Neuronal stem cell (in vitro differentiated cells): Measurements from ENCODE around the gene ZSWIM6.

ENCODE experiments used
- DNase-seq: peaks from one replicate; pipeline ENCODE4 v3.0.0-alpha.2; 2013; ENCODE audit warnings: low spot score
- H2AFZ ChIP-seq: one replicate; pipeline ENCODE4 v1.6.1; 2013; ENCODE audit warnings: mild to moderate bottlenecking, low read length, inconsistent platforms
- H2AK5ac ChIP-seq: 2 replicates; pipeline ENCODE4 v1.6.1; 2013; ENCODE audit warnings: low read depth, mild to moderate bottlenecking, inconsistent platforms, low read length, moderate library complexity, mixed read lengths
- H2BK120ac ChIP-seq: 2 replicates; pipeline ENCODE4 v1.6.1; 2013; ENCODE audit warnings: low read depth, mild to moderate bottlenecking, inconsistent platforms, low read length, moderate library complexity, mixed read lengths
- H2BK12ac ChIP-seq: one replicate; pipeline ENCODE4 v1.6.1; 2013; ENCODE audit warnings: low read length, inconsistent platforms
- H2BK15ac ChIP-seq: 2 replicates; pipeline ENCODE4 v1.6.1; 2013; ENCODE audit warnings: mild to moderate bottlenecking, low read length, inconsistent platforms, mixed read lengths
- H2BK5ac ChIP-seq: one replicate; pipeline ENCODE4 v1.6.1; 2013; ENCODE audit warnings: inconsistent platforms, mild to moderate bottlenecking, low read length, moderate library complexity
- H3K14ac ChIP-seq: one replicate; pipeline ENCODE4 v1.6.1; 2013; ENCODE audit warnings: low read length, inconsistent platforms
- H3K18ac ChIP-seq: 2 replicates; pipeline ENCODE4 v1.6.1; 2013; ENCODE audit warnings: low read length, inconsistent platforms
- H3K23ac ChIP-seq: 2 replicates; pipeline ENCODE4 v1.6.1; 2013; ENCODE audit warnings: low read depth, mild to moderate bottlenecking, mixed read lengths, low read length, inconsistent platforms; ENCODE audit not compliant: poor library complexity
- H3K27ac ChIP-seq: replicated peaks from 3 replicates; pipeline ENCODE4 v1.5.1; 2013; ENCODE audit warnings: low read length, inconsistent platforms
- H3K27me3 ChIP-seq, 3 experiments: 2 replicates each; pipeline ENCODE4 v1.6.1; 2013; ENCODE audit warnings: low read length in 3 of 3, mild to moderate bottlenecking in 2 of 3, inconsistent platforms in 1 of 3, low read depth in 1 of 3, mixed read lengths in 1 of 3, moderate library complexity in 1 of 3; ENCODE audit not compliant: control insufficient read depth in 3 of 3, insufficient read depth in 3 of 3
- H3K36me3 ChIP-seq, 2 donors: replicated peaks in 1 of 2; 2 replicates each; pipeline ENCODE4 v1.6.1; 2013; ENCODE audit warnings: low read length in 2 of 2; ENCODE audit not compliant: control insufficient read depth in 2 of 2, insufficient read depth in 2 of 2
- H3K4ac ChIP-seq: 2 replicates; pipeline ENCODE4 v1.6.1; 2013; ENCODE audit warnings: inconsistent platforms, mild to moderate bottlenecking, low read length, moderate library complexity
- H3K4me1 ChIP-seq, 2 donors: 1 replicate in 1 of 2; 2 replicates in 1 of 2; pipeline ENCODE4 v1.6.1; 2013; ENCODE audit warnings: low read length in 2 of 2, low read depth in 1 of 2; ENCODE audit not compliant: control insufficient read depth in 2 of 2, insufficient read depth in 1 of 2
- H3K4me2 ChIP-seq: one replicate; pipeline ENCODE4 v1.6.1; 2013; ENCODE audit warnings: mild to moderate bottlenecking, low read length, inconsistent platforms; ENCODE audit not compliant: insufficient read depth, poor library complexity, severe bottlenecking
- H3K4me3 ChIP-seq, 2 donors: 2 replicates each; pipeline ENCODE4 v1.5.1; 2013; ENCODE audit warnings: low read length in 2 of 2, mild to moderate bottlenecking in 2 of 2, inconsistent platforms in 1 of 2, moderate library complexity in 1 of 2
- H3K79me1 ChIP-seq: one replicate; pipeline ENCODE4 v1.6.1; 2013; ENCODE audit warnings: low read depth, mild to moderate bottlenecking, inconsistent platforms, low read length, moderate library complexity
- H3K9ac ChIP-seq: one replicate; pipeline ENCODE4 v1.6.1; 2013; ENCODE audit warnings: mild to moderate bottlenecking, low read depth, low read length, inconsistent platforms; ENCODE audit not compliant: poor library complexity
- H3K9me3 ChIP-seq, 2 donors: replicated peaks in 1 of 2; 2 replicates each; pipeline versions ENCODE3 to v1.6.1; 2013; ENCODE audit warnings: low read length in 2 of 2, mild to moderate bottlenecking in 2 of 2, inconsistent platforms in 1 of 2, low read depth in 1 of 2, mixed read lengths in 1 of 2, moderate library complexity in 1 of 2; ENCODE audit not compliant: control insufficient read depth in 2 of 2, insufficient read depth in 1 of 2
- H4K8ac ChIP-seq: one replicate; pipeline ENCODE4 v1.6.1; 2013; ENCODE audit warnings: low read depth, mild to moderate bottlenecking, inconsistent platforms, low read length, moderate library complexity
- H4K91ac ChIP-seq: one replicate; pipeline ENCODE4 v1.6.1; 2013; ENCODE audit warnings: low read length, low read depth, mild to moderate bottlenecking, inconsistent platforms; ENCODE audit not compliant: poor library complexity
- WGBS, 2 donors: extraction: QIAGEN DNeasy Blood & Tissue Kit; methylation state at CpG; one replicate each; pipeline ENCODE4 v1.1.7; 2013; ENCODE audit warnings: missing lambda C conversion rate in 2 of 2, mixed read lengths in 1 of 2; ENCODE audit not compliant: insufficient read length in 2 of 2, insufficient replicate concordance in 1 of 2; ENCODE audit errors: extremely low coverage in 2 of 2; 5-methylcytosine and 5-hydroxymethylcytosine counted together

ZSWIM6 gene

GRCh38 chr5:61464512-61464911, 132.5 kb downstream of the ZSWIM6 start:
- Histone ChIP-seq H2BK15ac (no peak overlapping the region), H2AFZ (no peak overlapping the region), H3K27ac (no peak overlapping the region), H3K79me1 (peaks cover 3% of the 10 kb centered on the region), H3K23ac (no peak overlapping the region), H3K14ac (no peak overlapping the region), H3K27me3 (no peaks in the 10 kb centered on the region), H3K4me3 (no peak overlapping the region), H3K9me3 (peaks cover 0 to 26% of the 10 kb centered on the region in 2 donors), H3K4ac (no peak overlapping the region), H2BK120ac (no peak overlapping the region), H3K4me2 (no peak overlapping the region), H2AK5ac (no peak overlapping the region), H3K9ac (no peak overlapping the region), H2BK5ac (no peak overlapping the region), H2BK12ac (no peak overlapping the region), H4K91ac (no peak overlapping the region), H3K36me3 (peaks cover 0 to 31% of the 10 kb centered on the region in 2 donors), H3K4me1 (peaks cover 2 to 7% of the 10 kb centered on the region in 2 donors), H3K18ac (no peak overlapping the region), H4K8ac (no peak overlapping the region)
- WGBS, 2 donors = no CpG with 5 or more reads among the region's 4 CpGs
- no peak for DNase-seq

DNA sequence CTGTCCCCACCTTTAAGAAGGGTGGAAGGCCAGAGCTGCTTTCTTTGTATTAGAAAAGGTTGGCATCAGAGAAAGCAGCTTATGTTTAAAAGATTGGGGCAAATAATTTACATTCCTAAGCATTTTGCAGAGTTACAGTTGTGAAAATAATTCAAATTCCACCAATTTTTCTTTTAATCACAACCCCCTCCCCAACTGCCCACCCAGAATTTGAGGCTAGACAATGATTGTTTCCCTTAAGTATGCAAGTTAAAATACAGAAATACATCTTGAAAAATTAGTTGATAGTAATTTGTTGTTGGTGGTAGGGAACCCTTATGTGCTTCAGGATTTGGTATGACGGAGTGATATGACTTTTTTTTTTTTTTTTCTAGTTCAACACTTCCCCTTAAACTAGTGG, 133.0 kb downstream of the ZSWIM6 start:
- no peak for DNase-seq
- Histone ChIP-seq H3K14ac (no peak overlapping the region), H2BK15ac (no peak overlapping the region), H3K23ac (no peak overlapping the region), H3K4me1 (peaks cover 2 to 7% of the 10 kb centered on the region in 2 donors), H2AK5ac (no peak overlapping the region), H3K9ac (no peak overlapping the region), H3K4ac (no peak overlapping the region), H3K27me3 (no peaks in the 10 kb centered on the region), H3K27ac (no peak overlapping the region), H3K4me3 (no peak overlapping the region), H2BK5ac (no peak overlapping the region), H2AFZ (no peak overlapping the region), H2BK120ac (no peak overlapping the region), H3K9me3 (peaks cover 0 to 22% of the 10 kb centered on the region in 2 donors), H4K91ac (no peak overlapping the region), H3K18ac (no peak overlapping the region), H4K8ac (no peak overlapping the region), H3K36me3 (peaks cover 0 to 26% of the 10 kb centered on the region in 2 donors), H3K4me2 (no peak overlapping the region), H2BK12ac (no peak overlapping the region), H3K79me1 (peaks cover 3% of the 10 kb centered on the region)
- WGBS, 2 donors = no CpG with 5 or more reads among the region's 1 CpG

DNA sequence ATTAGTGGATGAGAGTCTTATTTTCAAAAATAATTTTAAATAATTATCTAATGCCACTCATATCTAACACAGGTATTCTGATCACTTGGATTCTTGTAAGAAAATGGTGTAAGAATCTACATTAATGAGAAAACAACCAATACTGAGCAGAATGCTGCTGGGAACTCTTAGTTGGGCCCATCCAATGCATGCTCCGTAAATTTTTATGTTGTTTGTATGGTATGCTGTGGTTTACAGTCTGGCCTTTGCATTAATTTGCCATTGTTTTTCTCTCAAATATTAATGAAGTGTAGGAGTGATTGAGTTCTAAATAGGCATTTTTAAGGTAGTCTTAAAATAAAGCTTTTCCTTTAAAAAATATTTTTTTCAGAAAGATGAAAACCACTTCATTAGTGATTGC, 133.4 kb downstream of the ZSWIM6 start:
- Histone ChIP-seq H3K4me1 (peaks cover 2 to 7% of the 10 kb centered on the region in 2 donors), H3K9ac (no peak overlapping the region), H2BK5ac (no peak overlapping the region), H2BK15ac (no peak overlapping the region), H3K4ac (no peak overlapping the region), H3K27me3 (no peaks in the 10 kb centered on the region), H3K79me1 (peaks cover 3% of the 10 kb centered on the region), H2BK12ac (no peak overlapping the region), H3K27ac (no peak overlapping the region), H3K36me3 (peaks cover 0 to 21% of the 10 kb centered on the region in 2 donors), H3K18ac (no peak overlapping the region), H3K9me3 (peaks cover 0 to 22% of the 10 kb centered on the region in 2 donors), H4K91ac (no peak overlapping the region), H4K8ac (no peak overlapping the region), H2AFZ (no peak overlapping the region), H2BK120ac (no peak overlapping the region), H3K14ac (no peak overlapping the region), H2AK5ac (no peak overlapping the region), H3K23ac (no peak overlapping the region), H3K4me2 (no peak overlapping the region), H3K4me3 (no peak overlapping the region)
- WGBS, 2 donors = no CpG with 5 or more reads among the region's 1 CpG
- no peak for DNase-seq

DNA sequence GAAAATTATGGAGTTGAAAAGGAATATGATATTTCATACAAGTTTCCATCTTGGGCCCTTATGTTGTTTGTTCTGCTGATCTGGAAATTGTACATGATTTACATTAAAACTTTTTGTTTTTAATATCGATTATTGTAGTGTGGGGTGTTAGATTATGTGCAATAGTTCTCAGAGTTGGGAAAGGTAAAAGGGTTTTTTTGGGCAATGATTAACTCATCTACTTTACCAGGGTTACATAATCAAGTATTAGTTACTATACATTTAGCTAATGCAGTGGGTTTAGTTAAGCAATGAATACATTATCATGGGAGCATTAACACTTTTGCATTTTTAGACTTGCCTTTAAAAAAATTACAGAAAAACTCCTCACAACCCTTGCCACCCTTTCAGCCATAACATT, 134.0 kb downstream of the ZSWIM6 start:
- Histone ChIP-seq H3K79me1 (peaks cover 3% of the 10 kb centered on the region), H3K9ac (no peak overlapping the region)

More for the DNA sequence above, 134.0 kb downstream of the ZSWIM6 start:
- Histone ChIP-seq H4K8ac (no peak overlapping the region), H2BK5ac (no peak overlapping the region), H4K91ac (no peak overlapping the region), H3K4ac (no peak overlapping the region), H3K4me3 (no peak overlapping the region), H2BK120ac (no peak overlapping the region), H2AK5ac (no peak overlapping the region), H2AFZ (no peak overlapping the region), H3K36me3 (peaks cover 0 to 20% of the 10 kb centered on the region in 2 donors), H3K23ac (no peak overlapping the region), H3K14ac (no peak overlapping the region), H2BK15ac (no peak overlapping the region), H3K4me1 (peaks cover under 1 to 7% of the 10 kb centered on the region in 2 donors), H3K9me3 (peaks cover 0 to 27% of the 10 kb centered on the region in 2 donors), H3K4me2 (no peak overlapping the region), H3K27ac (no peak overlapping the region), H3K27me3 (no peaks in the 10 kb centered on the region), H2BK12ac (no peak overlapping the region), H3K18ac (no peak overlapping the region)
- WGBS, 2 donors = 100% methylated on average over 1 of the region's 1 CpG; no CpG with 5 or more reads in 1 of the 2 donors
- DNase-seq = no peak
